HT-29 (cell line): ENCODE results near the gene KRTAP13-4. TPM values are rescaled to one million over a fixed set of nuclear protein-coding genes. Genes with fewer than 3 reads are reported as not detected.

Experiments used
- DNase-seq: peaks from one replicate; pipeline ENCODE4 v3.0.0-alpha.2; 2015; ENCODE audit warnings: low spot score
- total RNA-seq: library from RNA; depleted of rRNA; stranded (reverse); fragments of >200 nt; shearing (Covaris generic); gene quantifications from 2 replicates; pipeline ENCODE4 v1.2.3, GENCODE V29; 2014; rRNA removed

The KRTAP13-4 gene
- total RNA-seq: not detected in 2 replicates

- no peak for DNase-seq
These were observed at the start of gene KRTAP13-4 for GRCh38 chr21:30430170-30430655. TSS of gene KRTAP13-4 (plus strand) at chr21:30430220. CDS start at chr21:30430276, 56 bp downstream.

- no peak for DNase-seq
These were observed 47.8 kb upstream of the KRTAP13-4 start for GRCh38 chr21:30382201-30382600.

- DNase-seq: no peak
These were observed 38.5 kb upstream of the KRTAP13-4 start for GRCh38 chr21:30391492-30392025.

GRCh38 chr21:30395731-30396130 is 34.3 kb upstream of the KRTAP13-4 start, which contains the start of gene KRTAP13-1:
TSS of gene KRTAP13-1 (plus strand) at chr21:30396031. CDS start at chr21:30396087, 56 bp downstream.
- no peak for DNase-seq

GRCh38 chr21:30408782-30409494 is 21.1 kb upstream of the KRTAP13-4 start:
- DNase-seq: peak; percentile 66

GRCh38 chr21:30415993-30416392 is 14.0 kb upstream of the KRTAP13-4 start:
- DNase-seq: no peak

- no peak for DNase-seq
These were observed 4.2 kb upstream of the KRTAP13-4 start, which contains the start of gene KRTAP13-3 for GRCh38 chr21:30425826-30426225. TSS of gene KRTAP13-3 (minus strand) at chr21:30425926. CDS start at chr21:30425912, 14 bp downstream.

GRCh38 chr21:30426731-30427130 is 3.3 kb upstream of the KRTAP13-4 start:
- DNase-seq: no peak

GRCh38 chr21:30434033-30434631 is 4.1 kb downstream of the KRTAP13-4 start:
- DNase-seq: peak; percentile 55

GRCh38 chr21:30437010-30437565 is 7.1 kb downstream of the KRTAP13-4 start:
- DNase-seq: no peak

- no peak for DNase-seq
These were observed 10.0 kb downstream of the KRTAP13-4 start, which contains the start of gene KRTAP15-1 for GRCh38 chr21:30439975-30440374. TSS of gene KRTAP15-1 (plus strand) at chr21:30440275. CDS start at chr21:30440328, 53 bp downstream.

GRCh38 chr21:30443226-30443625 is 13.2 kb downstream of the KRTAP13-4 start:
- DNase-seq: no peak

- DNase-seq: no peak
These were observed 14.2 kb downstream of the KRTAP13-4 start for GRCh38 chr21:30444204-30444603.

GRCh38 chr21:30447056-30447455 is 17.0 kb downstream of the KRTAP13-4 start:
- DNase-seq: no peak

- DNase-seq: no peak
These were observed 18.5 kb downstream of the KRTAP13-4 start for GRCh38 chr21:30448514-30448913.

GRCh38 chr21:30463713-30464112 is 33.7 kb downstream of the KRTAP13-4 start:
- peak; percentile 6 for DNase-seq

- DNase-seq: no peak
These were observed 39.1 kb downstream of the KRTAP13-4 start for GRCh38 chr21:30468900-30469714.

GRCh38 chr21:30478004-30478403 is 48.0 kb downstream of the KRTAP13-4 start:
- DNase-seq: no peak

GRCh38 chr21:30479259-30479658 is 49.2 kb downstream of the KRTAP13-4 start:
- DNase-seq: no peak

GRCh38 chr21:30480145-30480544 is 50.1 kb downstream of the KRTAP13-4 start, which contains the start of gene KRTAP19-1:
TSS of gene KRTAP19-1 (minus strand) at chr21:30480367. CDS start at chr21:30480317, 50 bp downstream.
- no peak for DNase-seq
